HG03095 (cell line): Measurements from ENCODE around the gene TRAPPC2L.

Source experiments
- ATAC-seq: cut with Tn5 transposase; IDR thresholded peaks from one replicate; pipeline ENCODE4 v1.9.1; 2021; ENCODE audit warnings: moderate library complexity; ENCODE audit not compliant: unreplicated experiment

Gene TRAPPC2L

GRCh38 chr16:88837806-88838205 lies 19.1 kb upstream of the TRAPPC2L start:
- no peak for ATAC-seq

- no peak for ATAC-seq
These were observed 18.4 kb upstream of the TRAPPC2L start for GRCh38 chr16:88838566-88838965.

DNA sequence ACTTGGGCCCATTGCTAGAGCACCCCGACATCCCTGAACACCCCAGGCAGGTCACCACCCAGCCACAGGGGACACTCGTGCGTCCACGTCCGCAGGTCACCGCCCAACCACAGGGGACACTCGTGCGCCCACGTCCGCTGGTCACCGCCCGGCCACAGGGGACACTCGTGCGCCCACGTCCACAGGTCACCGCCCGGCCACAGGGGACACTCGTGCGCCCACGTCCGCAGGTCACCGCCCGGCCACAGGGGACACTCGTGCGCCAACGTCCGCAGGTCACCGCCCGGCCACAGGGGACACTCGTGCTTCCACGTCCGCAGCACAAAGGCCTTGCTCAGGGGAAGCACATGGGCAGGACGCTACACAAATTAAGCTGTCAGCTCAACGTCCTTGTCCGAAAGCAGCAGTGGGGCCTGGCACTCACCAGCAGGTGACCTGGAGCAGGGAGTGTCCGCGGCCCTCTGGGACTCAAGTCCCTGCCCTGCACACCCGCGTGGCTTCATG lies 17.8 kb upstream of the TRAPPC2L start:
- ATAC-seq, result no peak

DNA sequence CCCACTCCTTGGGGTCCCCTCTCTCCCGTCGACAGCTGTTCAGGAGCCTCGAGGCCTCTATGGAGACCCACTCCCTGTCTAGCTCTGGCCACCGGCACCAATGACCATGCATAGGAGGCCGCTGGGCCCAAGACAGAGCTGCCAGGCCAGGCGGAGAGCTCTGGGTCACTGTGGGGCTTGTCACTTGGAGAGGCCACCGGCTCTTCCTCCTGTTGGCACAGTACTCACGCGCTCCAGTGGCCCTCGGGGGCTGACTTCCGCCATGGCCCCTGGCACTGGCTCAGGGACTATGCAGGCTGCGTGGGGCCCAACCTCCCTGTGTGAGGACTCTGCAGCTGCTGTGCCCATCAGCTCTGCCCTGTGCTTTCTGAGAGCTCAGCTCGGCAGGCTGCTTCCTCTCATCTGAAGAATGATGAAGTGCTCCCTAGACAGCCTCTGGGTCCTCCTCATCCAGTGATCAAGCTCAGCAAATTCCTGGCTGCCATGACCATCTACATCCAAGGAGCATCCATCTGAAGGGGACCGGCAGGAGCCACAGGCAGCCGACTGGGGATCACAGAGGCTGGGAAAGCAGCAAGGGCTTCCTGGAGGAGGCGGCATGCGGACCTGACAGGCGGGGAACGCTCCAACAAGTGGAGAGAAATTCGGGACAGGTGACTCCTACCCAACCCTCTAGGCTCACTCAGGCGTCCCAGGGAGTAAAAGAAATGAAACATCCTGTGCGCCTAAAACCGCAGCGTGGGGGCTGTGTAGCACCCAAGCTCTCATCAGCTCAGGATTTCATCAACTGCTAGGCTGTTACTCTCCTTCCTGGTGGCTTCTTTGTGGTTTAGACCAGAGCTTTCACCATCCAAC lies 17.0 kb upstream of the TRAPPC2L start:
- no peak for ATAC-seq

DNA sequence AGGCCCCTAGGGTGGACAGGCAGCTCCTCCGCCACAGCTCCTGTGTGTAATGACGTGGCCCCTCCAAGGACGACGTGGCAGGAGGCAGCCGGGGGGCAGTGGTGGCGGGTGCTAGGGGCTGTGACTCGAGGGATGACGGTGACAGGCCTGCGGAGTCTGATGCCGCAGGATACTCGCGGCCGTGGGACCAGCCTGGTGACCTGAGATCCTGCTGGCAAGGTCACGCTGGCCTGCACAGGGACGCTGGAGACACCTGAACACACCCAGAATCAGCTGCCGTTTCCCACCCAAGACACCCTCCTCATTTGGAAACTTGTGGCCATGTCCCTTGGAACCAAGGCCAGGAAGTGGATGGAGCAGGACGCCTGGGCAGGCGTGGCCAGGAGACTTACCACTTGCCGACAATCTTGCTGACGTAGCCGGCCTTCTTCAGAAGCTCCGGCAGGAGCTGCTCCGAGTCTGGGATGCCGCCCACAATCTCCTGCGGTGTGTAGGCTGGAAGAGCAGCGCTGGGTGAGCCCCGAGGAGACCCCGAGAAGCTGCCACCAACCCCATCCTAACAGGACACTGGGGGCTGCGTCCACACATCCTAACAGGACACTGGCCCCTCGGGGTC lies 16.2 kb upstream of the TRAPPC2L start:
- no peak for ATAC-seq

DNA sequence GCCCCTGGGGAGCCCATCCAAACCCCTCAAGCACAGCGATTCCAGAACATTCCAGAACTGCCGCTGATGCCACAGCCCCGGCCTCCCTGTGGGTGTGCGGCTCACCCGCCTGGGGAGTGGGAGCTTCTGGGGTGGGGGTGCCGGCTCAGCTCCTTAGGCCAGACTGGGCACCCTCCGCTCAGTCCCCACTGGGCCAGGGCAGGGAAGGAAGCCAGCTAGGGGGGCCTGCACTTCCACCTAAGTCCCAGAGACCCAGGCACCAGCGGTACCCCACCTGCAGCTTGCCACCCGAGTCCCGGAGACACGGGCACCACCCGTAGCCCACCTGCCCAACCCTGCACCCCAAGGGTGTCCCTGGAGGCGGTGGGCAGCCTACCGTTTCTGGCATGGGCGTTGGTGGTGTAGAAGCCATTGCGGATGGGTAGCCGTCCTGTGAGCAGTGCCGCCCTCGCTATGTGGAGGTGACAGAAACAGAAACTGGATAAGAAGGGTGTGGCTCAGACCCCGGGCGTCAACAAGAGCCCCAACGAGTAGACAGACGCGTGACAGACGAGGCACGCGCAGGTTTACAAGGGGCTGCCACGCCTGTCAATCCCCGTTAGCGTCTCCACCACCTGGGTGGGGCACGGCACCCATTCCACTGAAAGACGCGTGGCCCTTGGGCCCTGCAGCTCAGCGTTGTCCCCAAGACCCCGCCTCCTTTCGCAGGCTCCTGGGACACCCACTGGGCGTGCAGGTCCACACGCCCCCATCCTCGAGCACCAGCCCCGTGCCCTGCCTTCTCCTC lies 15.2 kb upstream of the TRAPPC2L start:
- no peak for ATAC-seq

DNA sequence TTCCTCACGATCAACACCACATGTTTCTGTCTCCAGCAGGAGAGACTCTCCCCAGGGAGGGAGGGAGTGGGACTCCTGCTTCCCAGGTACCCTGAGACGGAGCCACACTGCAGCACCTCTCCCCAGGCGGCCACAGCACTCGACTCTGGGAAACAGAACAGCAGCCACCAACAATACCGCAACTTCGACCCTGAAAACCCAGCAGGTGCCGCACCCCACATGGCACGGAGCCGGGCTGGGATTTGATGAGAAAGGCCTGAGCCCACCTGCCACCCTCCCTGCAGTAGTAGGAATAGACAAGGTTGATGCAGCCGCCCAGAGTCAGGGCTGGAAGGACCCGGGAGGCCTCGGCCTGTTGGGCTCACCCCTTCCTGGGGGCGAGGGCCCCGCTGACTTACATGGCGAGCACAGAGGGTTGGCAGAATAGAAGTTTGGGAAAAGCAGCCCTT lies 14.6 kb upstream of the TRAPPC2L start:
- no peak for ATAC-seq

GRCh38 chr16:88842806-88843205 lies 14.1 kb upstream of the TRAPPC2L start:
- no peak for ATAC-seq

- no peak for ATAC-seq
These were observed 13.7 kb upstream of the TRAPPC2L start for GRCh38 chr16:88843256-88843655.

- no peak for ATAC-seq
These were observed 12.4 kb upstream of the TRAPPC2L start for GRCh38 chr16:88844419-88845036.

DNA sequence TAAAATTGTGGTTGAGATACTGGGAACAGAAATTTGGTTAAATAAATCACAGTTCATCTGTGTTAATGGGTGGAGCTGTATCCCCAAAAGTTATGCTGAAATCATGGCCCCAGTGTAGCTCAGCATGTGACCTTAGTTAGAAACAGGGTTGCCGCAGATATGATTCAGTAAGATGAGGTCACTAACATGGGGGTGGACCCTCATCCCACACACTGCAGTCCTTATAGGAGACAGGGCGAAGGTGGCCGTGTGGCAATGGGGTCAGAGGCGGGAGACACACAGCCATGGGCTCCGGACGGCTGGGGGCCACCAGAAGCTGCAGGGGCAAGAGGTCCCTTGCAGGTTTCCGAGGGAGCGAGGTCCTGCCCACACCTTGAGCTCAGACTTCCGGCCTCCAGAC lies 10.8 kb upstream of the TRAPPC2L start:
- ATAC-seq, result no peak

DNA sequence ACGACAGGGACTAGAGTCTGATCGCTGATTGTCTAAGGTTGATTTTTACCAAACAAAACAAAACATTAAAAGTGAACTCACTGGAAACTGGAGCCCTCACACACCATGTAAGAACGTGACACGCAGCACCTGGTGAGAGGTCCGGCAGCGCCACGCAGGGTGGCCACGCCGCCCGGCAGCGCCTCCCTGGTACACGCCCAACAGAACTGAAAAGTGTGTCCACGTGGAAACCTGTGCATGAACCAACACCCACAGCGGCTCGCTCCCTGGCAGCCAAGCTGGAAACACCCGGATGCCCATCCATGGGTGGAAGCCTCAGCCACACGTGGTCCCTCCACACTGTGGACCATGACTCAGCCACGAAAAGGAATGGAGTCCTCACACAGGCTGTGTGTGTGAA lies 9.3 kb upstream of the TRAPPC2L start:
- no peak for ATAC-seq

DNA sequence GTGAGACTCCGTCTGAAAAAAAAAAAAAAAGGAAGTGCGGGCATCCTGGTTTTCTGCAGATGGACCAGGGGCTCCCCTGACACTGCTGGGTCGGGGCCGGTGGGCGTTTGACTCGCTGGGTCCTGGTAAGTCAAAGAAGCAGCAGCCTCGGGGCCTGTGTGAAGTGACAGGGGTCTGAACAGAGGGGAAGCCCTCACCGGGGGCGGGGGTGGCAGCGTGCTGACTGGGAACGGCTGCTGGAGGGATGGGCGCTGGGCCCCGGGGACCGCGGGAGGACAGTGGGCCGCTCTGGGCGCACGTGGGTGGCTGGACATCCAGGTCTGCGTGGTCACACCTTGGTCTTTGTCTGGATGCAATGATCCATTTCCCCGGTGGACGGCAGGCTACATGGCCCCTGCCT lies 8.4 kb upstream of the TRAPPC2L start:
- ATAC-seq, result no peak

DNA sequence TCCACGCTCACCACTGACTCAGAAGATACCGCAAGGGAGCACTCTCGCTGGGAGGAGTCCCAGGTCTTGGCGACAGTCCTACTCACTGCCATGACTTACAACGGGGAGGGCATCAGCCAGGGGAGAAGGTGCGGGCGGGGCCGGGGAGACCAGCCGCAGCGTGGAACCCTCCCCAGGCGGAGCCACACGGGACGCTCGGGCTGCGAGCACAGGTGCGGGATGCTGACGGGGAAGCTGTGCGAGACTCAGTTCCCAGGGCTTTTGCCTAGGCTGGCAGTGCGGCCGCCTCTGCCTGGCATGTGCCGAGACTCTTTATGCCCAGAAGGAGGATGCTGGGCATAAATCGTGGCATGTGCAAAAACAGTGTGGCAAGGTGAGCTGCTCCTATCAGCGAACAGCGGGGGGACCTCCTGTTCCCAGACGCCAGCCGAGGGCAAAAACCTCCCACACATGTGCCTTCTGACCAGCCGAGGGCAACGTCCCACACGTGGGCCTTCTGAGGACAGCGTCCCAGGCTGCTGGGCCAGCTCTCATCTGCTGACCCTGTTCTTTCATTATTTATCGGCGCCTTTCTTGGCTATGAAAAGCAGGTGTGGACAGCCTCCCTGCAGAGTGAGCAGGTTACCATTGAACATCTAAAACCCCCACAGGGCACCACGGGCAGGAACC lies 6.3 kb upstream of the TRAPPC2L start:
- no peak for ATAC-seq

DNA sequence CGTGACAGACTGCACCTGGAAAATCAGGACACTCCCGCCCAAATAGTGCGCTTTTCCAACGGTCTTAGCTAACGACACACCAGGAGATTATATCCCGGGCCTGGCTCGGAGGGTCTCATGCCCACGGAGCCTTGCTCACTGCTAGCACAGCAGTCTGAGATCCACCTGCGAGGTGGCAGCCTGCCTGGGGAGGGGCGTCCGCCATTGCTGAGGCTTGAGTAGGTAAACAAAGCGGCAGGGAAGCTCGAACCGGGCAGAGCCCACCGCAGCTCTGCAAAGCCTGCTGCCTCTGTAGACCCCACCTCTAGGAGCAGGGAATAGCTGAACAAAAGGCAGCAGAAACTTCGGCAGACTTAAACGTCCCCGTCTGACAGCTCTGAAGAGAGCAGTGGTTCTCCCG lies 5.3 kb upstream of the TRAPPC2L start:
- ATAC-seq, result no peak

DNA sequence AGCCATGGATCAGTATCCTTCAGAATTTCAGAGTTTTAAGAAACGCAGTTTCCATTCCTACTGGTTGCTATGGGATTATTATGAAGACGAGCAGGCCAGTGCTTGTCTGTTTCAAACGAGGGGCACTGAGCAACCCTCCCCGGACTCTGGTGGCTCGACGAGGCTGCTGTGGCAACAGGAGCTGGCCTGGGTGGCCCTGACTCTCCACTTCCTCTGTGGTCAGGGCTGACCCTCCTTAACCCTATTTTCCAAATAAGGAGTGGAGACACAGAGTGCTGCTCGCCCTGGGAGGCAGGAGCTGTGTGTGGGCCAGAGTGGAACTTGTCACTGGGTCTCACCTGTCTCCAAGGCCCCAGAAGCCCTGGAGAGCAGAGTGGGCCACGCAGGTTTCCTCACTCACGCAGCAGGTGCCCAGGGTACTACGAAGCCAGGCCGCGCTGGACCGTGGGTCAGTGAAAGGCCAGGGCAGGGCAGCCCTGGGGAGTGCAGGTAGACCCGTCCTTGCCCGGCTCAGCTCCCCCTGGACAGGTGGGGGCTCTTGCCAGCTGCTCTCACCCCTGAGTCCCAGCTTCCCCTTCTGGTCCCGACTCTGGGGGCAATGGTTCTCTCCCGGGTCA lies 3.5 kb upstream of the TRAPPC2L start:
- ATAC-seq, result no peak

GRCh38 chr16:88854306-88855111 lies 2.4 kb upstream of the TRAPPC2L start:
- no peak for ATAC-seq

GRCh38 chr16:88855176-88855575 lies 1.8 kb upstream of the TRAPPC2L start:
- ATAC-seq, result no peak

DNA sequence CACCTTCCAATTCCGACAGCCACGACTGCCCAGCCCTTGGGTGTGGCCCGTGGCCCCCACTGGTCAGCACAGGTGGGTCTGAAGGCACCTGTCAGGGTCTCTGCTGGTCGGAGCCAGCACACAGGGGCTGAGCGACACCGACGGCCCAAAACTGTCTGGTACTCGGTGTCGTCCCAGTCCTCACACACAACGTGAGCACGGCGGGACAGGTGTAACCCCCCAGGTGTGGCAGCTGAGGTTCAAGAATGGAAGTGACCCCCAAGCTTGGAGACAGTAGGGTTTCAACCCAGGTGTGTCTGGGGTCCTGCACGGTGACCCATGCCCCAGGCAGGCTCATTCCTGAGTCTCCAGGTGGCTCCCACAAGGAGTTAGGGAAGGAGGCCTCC lies 1.2 kb upstream of the TRAPPC2L start:
- ATAC-seq, result no peak
